ENCODE measurements around the gene MLLT10. TPM values are rescaled to one million over a fixed set of nuclear protein-coding genes. Genes with fewer than 3 reads are reported as not detected.

MLLT10 gene
- total and polyA plus RNA-seq, 9 of the 15 experiments (the other 6 are each of a cell fraction or from before 2014, with no cell fraction given), result 18.8 to 81.4 (median 64.2) TPM

GRCh38 chr10:21528236-21529031, 5.6 kb upstream of the MLLT10 start (continued):
- TF ChIP-seq GABPA (tag; conservative IDR thresholded peaks at IDR 0.05; ENCODE audit: low read depth) (no peak), PCBP1 (IDR thresholded peaks at IDR 0.05; ENCODE audit: low read depth, low read length, poor library complexity, severe bottlenecking) (no peak), PTBP1 (IDR thresholded peaks at IDR 0.05; ENCODE audit: low read depth, low read length) (no peak), ZNF77 (CRISPR knock-in tag; IDR thresholded peaks at IDR 0.05) (no peak), SUPT5H (IDR thresholded peaks at IDR 0.05) (0 out of 2 replicates have a peak, but pooled peaks have one; percentile 34), MYBL2 (IDR thresholded peaks at IDR 0.05; ENCODE audit: low read depth) (no peak), MYBL2 (CRISPR knock-in tag; IDR thresholded peaks at IDR 0.05; ENCODE audit: borderline replicate concordance) (no peak), STAT5A (IDR thresholded peaks at IDR 0.05; ENCODE audit: borderline replicate concordance, low read length) (0 out of 2 replicates have a peak, but pooled peaks have one; percentile 3), GATAD2B (IDR thresholded peaks at IDR 0.05; ENCODE audit: borderline replicate concordance) (0 out of 2 replicates have a peak, but pooled peaks have one; percentile 43), MEIS2 (IDR thresholded peaks at IDR 0.05; ENCODE audit: partially characterized antibody) (no peak), FOXK1 (CRISPR knock-in tag; IDR thresholded peaks at IDR 0.05; ENCODE audit: borderline replicate concordance) (no peak), GABPB1 (CRISPR knock-in tag; IDR thresholded peaks at IDR 0.05) (no peak), RHOXF2B (CRISPR knock-in tag; conservative IDR thresholded peaks at IDR 0.05) (no peak), ZNF436 (CRISPR knock-in tag; IDR thresholded peaks at IDR 0.05) (no peak), ZNF121 (CRISPR knock-in tag; conservative IDR thresholded peaks at IDR 0.05) (no peak), ZBTB5 (IDR thresholded peaks at IDR 0.05) (no peak), TAF15 (IDR thresholded peaks at IDR 0.05; ENCODE audit: low read depth, low read length) (no peak), RB1 (IDR thresholded peaks at IDR 0.05; ENCODE audit: low read depth) (no peak), NFATC3 (IDR thresholded peaks at IDR 0.05) (no peak)
- TF ChIP-seq, protein P1, sequence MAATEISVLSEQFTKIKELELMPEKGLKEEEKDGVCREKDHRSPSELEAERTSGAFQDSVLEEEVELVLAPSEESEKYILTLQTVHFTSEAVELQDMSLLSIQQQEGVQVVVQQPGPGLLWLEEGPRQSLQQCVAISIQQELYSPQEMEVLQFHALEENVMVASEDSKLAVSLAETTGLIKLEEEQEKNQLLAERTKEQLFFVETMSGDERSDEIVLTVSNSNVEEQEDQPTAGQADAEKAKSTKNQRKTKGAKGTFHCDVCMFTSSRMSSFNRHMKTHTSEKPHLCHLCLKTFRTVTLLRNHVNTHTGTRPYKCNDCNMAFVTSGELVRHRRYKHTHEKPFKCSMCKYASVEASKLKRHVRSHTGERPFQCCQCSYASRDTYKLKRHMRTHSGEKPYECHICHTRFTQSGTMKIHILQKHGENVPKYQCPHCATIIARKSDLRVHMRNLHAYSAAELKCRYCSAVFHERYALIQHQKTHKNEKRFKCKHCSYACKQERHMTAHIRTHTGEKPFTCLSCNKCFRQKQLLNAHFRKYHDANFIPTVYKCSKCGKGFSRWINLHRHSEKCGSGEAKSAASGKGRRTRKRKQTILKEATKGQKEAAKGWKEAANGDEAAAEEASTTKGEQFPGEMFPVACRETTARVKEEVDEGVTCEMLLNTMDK (IDR thresholded peaks at IDR 0.05; ENCODE audit: borderline replicate concordance, insufficient read depth, low read depth, low read length, poor library complexity, severe bottlenecking), result no peak
- TF ChIP-seq, protein P2, sequence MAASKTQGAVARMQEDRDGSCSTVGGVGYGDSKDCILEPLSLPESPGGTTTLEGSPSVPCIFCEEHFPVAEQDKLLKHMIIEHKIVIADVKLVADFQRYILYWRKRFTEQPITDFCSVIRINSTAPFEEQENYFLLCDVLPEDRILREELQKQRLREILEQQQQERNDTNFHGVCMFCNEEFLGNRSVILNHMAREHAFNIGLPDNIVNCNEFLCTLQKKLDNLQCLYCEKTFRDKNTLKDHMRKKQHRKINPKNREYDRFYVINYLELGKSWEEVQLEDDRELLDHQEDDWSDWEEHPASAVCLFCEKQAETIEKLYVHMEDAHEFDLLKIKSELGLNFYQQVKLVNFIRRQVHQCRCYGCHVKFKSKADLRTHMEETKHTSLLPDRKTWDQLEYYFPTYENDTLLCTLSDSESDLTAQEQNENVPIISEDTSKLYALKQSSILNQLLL (CRISPR knock-in tag; IDR thresholded peaks at IDR 0.05; ENCODE audit: borderline replicate concordance), result no peak
